GM18858 (cell line): ENCODE data around the gene HLF.

ENCODE experiments used
- ATAC-seq: cut with Tn5 transposase; IDR thresholded peaks from one replicate; pipeline ENCODE4 v1.9.1; 2021; ENCODE audit not compliant: unreplicated experiment

Gene HLF

DNA sequence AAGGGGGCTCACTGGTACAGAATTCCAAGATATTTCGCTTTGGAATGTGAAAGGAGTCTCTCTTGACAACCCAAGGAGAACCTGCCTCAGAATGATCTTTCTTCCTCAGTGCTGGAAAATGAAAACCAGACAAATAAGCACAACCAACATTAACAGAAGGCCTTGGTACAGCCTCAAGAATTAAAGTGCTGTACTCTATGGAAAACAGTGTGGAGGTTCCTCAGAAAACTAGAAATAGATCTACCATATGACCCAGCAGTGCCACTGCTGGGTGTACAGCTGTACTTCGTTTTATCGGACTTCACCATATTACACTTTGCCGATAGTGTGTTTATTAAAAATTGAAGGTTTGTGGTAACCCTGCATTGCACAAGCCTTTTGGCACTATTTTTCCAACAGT is 25.2 kb downstream of the HLF start:
- ATAC-seq: no peak

DNA sequence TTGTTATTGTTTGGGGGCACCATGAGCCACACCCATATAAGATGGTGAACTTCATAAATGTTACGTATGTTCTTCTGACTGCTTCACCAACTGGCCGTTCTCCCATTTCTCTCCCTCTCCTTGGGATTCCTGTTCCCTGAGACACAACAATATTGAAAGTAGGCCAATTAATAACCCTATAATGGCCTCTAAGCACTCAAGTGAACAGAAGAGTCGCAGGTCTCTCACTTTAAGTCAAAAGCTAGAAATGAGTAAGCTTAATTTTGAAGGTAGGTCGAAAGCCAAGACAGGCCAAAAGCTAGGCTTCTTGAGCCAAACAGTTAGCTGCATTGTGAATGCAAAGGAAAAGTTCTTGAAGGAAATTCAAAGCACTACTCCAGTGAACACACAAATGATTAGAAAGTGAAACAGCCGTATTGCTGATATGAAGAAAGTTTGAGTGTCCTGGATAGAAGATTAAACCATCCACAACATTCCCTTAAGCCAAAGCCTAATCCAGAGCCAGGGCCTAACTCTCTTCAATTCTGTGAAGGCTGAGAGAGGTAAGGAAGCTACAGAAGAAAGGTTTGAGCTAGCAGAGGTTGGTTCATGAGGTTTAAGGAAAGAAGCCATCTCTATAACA is 25.8 kb downstream of the HLF start:
- ATAC-seq: no peak

DNA sequence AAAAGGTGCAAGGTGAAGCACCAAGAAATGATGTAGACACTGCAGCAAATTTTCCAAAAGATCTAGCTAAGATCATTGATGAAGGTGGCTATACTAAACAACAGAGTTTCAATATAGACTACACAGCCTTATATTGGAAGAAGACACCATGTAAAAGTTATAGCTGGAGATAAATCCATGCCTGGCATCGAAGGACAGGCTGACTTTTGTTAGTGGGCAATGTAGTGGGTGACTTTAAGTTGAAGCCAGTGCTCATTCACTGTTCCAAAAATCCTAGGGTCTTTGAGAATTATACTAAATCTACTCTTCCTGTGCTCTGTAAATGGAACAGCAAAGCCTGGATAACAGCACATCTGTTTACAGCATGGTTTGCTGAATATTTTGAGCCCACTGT is 26.4 kb downstream of the HLF start:
- ATAC-seq: no peak

DNA sequence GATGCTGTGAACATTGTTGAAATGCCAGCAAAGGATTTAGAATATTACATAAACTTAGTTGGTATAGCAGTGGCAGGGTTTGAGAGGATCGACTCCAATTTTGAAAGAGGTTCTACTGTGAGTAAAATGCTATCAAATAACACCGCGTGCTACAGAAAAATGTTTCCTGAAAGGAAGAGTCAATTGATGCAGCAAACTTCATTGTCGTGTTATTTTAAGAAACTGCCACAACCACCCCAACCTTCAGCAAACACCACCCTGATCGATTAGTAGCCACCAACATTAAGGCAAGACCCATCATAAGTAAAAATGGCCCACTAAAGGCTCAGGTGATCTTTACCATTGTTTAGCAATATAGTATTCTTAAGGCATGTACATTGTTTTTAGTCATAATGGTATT is 27.3 kb downstream of the HLF start:
- no peak for ATAC-seq

DNA sequence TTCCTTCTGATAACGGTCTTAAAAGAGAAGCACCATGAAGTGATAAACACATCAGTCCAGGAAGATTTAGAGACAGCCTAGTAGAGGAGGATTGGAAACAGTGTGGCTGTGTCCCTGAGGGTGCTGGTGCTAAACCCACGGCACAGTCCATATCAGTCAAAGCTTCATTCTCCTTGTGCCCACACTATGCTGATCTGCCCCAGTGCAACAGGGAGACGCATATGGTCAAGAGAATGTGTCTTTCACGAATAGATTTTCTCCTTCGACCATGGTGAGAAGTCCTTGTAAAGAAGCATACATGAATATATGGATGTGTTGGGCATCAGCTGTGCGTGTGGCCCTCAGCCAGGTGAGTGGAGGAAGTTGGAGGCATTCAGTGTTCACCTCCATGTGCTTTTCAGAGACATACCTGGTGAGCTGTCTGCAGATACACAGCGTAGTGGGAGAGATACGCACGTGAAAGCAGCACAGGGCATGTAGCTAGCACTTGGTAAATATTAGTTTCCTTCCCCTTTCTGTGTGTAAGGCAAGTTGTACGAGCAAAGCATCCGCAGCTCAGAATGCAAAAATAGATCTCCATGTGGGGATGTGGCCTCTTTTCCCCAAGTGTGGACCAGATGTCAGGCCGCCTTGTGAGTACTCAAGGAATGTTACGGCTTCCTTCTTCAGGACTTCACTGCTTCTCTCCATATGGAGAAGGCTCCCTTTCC is 29.4 kb downstream of the HLF start:
- no peak for ATAC-seq

DNA sequence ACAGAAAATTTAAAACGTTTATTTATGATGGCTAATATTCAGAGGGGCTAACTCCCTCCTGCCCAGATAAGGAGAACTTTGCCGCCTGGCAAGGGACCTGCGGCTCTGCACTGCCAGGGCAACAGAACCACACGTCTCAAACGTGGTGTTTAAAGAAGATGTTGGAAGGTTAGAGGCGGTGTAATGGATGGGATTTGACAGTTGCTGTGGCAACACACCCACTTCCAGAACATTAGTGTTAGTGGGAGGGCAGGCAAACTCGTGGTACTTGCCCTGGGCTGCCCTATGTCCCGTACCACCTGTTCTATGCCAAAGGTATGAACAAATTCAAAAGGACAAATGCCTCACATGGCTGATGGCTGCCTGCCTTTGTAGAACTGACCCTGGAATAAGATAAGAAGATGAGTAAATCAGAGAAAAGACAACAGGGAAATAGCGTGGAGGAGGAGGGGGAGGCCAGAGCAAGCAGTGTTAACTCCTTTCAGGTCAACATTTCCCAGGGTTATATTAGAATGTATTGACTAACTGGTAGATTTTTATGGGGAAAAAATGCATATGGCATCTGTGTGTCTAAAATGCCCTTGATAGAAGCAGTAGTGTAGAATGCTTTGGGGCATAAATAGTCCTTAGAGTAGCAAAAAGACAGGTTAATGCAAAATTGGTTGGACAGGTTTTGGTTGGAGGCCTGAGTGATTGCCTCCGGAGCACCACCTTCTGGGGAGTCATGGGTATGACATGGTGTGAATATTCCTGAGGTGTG is 30.8 kb downstream of the HLF start:
- ATAC-seq: no peak

DNA sequence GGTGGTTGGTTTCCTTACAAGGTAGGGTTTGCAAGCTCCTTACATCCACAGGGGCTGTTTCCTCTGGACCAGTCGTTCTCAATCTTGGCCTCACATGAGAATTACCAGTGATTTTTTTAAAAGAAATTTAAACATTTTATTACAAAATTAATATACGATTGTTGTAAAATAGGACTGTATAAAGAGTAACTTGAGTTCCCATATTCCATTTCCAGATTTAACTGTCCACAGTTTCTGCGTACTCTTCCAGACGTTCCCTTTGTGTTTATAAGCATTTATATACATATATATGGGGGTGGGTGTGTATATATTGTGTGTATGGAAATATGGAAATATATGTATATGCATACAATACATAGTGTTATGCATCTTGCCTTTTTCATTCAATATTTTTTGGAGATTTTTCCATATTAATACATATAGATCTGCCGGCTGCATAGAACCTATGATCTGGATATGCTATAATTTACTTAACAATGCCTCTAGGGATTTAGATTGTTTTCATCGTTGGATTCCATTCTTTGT is 31.5 kb downstream of the HLF start:
- no peak for ATAC-seq

DNA sequence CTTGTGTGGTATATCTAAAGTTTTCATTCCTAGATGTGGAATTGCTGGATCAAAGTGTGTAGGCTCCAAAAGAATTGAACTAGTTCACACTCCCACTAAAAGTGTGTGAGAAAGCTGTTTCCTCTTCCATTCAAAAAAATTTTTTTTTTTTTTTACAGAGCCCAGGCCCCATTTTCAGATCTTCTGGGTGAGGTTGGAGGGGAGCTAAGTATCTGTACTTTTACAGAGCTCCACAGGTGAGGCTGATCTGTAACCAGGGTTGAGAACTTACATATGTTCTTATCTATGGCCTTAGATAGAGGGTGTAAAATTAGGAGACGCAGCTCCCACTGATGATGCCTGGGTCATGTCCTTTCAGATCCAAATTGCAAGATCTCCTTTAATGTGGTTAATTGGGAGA is 31.9 kb downstream of the HLF start:
- no peak for ATAC-seq

DNA sequence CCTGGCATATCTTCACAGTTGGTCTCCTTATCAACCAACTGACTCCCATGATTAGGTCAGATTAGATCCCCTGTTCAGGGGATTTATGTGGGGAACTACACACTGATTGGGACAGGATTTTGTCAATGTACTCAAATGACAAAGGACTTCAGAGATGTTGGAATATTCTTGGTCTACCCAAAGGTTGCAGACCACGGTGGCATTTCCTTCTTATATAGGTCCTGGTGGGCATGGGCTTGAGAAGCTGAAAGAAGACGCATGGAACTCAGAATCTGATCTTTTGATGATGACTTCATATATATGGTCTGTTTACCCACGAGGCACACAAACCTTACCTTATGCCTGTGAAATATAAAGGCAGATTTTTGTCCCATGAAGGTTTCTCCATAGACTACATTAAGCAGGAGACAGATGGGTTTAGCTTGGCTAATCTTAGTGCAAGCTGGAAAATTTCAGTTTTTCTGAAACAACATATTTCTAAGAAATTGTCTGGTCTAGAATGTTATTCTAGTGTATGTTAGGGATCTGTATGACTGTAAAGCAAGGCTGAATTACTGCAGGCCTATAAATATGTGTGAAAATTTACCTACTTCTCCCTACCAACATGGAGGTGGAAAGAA is 33.5 kb downstream of the HLF start:
- ATAC-seq: no peak

DNA sequence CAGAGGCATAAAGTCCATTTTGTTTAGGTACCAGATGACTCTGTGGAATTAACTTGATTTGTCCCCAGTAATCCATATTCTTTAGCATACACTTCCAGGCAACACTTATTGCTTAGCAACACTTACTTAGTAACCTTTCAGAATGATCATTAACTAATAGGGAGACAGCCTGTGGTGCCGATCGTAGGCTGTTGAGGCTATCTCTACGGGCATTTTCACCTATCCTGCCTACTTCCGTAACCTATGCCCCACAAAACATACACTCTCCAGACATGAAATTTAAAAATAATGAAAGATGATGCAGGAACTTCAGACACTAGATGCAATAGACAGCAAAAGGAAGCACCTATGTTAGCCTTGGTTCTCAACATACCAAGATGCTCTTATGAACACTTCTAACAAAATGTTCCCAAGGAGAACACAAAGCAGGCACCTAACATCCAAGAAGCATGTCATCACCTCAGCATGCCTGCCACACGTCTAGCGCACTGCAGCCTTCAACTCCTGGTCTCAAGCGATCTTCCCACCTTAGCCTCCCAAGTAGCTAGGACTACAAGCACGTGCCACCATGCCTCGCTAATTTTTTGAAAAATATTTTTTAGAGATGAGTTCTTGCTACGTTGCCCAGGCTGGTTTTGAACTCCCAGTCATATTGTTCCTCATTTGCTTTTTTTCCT is 34.5 kb downstream of the HLF start:
- no peak for ATAC-seq

DNA sequence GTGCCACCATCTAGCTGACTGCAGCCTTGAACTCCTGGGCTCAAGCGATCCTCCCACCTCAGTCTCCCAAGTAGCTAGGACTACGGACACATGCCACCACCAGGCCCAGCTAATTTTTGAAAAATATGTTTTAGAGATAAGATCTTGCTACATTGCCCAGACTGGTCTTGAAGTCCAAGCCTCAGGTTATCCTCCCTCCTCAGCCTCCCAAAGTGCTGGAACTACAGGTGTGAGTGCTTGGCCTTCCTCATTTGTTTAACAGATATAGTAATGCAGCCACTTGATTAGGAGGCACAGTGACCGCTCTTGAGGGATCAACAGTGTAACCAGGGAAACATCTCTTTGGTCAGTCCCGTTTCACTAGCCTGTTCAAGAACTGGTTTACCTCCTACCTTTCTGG is 35.1 kb downstream of the HLF start:
- no peak for ATAC-seq

DNA sequence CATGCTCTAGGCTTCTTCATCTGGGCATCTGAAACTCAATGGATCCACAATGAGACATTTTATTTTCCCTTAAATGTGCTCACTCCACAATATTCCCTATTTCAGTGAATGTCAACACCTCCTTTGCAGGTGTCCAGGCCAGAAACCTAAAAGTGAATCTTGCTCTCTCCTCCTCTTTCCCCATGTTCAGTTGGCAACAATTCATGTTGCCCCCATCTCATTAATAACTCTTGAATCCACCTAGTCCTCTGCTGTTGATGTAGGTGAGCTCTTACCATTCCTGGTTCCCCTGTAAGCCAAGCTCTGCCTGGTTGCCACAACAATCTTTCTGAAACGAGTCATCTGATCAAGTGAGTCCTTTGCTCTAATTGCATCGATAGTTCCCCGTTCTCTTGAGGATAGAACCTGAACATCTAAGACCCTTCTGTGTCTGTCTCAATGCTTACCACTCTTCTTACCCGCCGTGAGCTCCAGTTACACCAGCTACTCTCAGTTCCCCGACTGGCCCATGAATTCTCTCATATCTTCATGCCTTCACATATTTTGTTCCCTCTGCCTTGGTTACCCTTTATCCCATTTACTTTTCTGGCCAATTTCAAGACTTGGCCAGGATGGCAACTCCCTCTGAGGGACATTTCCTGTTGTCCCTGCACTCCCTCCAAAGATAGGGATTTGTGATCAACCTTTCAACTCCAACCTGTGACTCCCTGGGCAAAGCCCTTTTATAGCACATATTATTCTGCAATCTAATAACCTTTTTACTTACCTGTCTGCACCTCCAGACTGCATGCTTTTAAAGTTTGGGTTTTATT is 35.9 kb downstream of the HLF start:
- ATAC-seq: no peak

DNA sequence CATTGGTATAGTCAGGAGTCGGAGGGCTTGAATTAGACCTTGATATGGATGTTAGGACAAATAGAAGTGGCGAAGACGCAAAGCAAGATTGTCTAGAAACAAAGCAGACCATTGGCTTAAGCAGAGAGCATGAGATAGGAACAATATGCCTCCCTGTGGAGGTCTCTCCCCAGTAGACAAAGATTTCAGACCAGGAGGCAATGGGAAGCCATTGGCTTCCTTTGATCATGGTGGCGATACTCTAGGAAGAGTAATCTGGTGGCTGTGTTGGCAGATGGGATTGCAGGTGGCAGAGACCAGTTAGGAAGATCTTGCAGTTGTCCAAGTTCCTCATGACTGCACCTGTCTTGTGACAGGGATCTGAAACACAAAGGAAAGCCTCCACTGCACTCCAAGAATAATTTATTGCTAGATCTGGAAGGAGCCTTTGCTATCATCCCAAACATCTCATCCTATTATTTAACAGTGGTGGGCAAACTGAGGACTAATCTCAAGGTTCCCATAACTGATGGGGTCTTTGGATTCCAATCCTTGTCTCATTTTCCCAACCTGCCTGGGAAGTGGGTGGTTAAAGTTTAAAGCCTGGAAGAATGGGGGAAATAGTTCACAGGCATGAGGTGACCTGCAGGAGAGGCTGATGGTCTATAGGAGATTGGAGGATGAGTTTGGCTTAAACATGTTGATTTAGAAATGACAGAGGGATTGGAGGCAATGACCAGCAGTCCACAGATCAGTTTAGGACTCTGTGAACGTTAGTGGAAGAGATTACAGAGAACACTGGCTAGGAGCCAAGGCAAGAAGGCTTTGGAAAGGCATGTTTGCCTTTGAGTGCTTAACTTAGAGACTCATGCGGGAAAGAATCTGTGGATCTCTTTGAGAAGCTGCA is 37.0 kb downstream of the HLF start:
- ATAC-seq: no peak

DNA sequence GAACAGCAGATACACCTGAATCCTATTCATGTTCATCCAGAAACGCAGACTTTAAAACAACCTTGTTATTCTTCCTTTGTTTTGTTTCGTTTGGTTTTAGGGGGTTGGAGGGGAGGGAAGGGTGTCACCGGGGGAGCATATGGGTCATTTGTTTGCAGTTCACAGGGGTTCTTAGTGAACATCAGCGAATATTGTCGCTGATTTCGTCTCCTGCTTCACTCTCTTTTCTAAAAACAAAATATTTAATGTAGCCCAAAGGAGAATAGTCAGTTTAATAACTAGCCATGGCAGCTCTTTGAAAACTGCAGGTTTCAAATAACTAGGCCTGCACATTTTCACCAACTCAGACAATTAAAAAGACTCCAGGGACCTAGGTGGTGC is 37.6 kb downstream of the HLF start:
- ATAC-seq: no peak

DNA sequence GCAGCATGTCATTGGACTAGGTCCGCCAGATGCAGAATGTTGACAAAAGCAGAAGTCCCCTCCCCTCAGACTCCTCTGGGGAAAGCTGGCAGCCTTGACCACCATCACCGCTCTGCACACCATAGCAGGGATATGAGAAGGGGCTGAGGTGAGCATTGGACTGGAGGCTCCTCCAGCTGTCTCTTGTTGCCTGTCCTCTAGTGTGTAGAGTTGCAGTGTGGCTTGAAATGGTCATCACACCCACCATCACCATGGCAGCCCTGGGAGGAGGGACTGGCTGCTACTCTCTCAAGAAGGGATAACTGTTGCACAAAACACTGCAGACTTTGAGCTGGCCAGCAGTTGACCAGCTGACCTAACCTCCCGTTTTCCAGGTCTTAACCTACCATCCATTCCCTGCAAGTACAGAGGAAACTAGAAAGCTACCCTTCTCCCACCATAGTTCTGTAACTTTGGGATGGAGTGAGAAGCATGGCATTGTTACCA is 38.3 kb downstream of the HLF start:
- no peak for ATAC-seq

DNA sequence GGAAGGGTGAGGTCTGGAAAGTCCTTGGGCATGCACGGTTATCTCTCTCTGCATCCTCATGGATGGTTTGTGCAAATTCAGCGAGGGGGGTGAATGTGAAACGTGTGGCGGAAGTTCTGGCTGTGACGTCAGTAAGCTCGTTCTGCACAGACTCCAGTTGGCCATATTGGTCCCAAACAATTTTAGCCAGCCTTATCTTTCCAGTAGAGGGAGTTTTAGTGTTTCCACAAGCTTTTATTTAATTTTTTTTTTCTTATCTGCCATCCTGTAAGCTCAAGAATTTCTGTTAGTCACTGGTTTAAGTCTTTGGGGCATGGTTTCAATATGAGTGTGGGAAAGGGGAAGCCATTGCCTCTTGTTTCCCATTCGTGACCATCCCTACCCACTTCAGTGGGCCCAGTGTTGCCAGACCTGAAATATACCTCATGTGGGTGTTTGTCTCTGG is 39.0 kb downstream of the HLF start:
- peak; percentile 44 for ATAC-seq

DNA sequence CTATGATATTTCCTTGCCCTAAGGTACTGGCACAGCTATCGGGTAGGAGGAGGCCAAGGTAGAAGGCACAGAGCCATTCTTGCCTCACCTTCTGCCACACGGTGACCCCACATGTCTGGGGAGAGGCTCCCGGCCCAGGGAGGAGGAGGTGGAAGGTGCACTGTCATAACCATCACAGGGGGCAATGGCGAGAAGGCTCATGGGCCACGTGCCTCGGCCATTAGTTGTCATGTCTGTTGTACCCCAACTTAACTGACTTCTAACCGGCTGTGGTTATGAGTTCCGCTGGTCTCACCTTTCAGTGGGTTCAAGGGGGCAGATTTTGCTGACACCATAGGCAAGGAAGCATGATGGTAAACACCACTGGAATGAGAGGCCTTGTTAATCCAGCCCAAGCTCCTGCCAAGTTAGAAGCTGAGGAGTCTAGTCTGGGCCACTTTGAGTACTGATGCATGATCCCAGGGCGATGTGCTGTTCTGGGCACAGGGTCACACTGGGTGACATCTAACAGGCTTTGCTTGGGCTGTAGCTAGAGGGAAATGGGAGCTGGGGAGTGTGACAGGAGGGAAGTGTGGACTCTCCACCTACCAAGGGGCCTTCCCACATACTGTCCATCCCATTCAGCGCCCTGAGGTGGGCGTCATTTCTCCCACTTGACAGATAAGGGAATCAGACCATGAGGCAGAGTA is 39.6 kb downstream of the HLF start:
- no peak for ATAC-seq

DNA sequence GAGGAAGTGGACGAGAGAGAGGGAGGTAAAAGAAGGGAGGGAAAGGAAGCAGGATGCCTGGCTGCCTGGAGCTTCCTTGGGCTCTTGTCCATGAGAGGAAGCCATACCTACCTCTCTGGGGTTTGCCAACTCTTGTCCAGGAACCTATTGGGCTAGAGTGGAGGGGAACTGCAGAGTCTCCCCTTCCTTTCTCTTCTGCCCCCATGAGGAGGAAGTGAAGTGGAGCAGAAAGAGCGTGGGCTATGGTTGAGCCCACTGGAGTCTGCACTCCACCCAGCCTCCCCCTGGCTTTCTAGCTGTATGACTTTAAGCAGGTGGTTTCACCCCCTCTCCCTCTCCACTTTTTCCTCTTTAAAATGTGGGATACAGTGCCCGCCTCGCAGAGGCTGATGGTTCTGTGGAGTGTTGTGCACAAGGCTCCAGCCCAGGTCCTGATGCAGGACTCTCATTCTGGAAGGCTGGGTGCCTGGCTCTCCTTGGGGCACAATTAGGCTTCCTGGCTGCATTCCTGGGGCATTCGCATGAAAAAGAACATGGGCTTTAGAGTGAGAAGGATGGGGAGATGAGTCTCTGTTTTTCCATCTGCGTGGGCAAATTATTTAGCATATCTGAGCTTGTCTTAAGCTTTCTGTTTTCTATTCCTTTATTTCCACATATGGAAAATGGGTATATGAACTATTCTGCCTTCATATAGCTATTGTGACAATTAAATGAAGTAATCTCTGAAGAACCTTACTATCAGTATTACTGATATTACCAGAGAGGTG is 40.7 kb downstream of the HLF start:
- no peak for ATAC-seq
